HEK293 (cell line): Measurements from ENCODE around the gene TRNT1.

Experiments used
- GLIS1 ChIP-seq: fragments of 450-650 bp; formaldehyde crosslinking; IDR thresholded peaks from 2 replicates; pipeline ENCODE4 v1.5.1; 2016; ENCODE audit warnings: missing biosample characterization, missing genetic modification characterization
- KLF17 ChIP-seq: fragments of 450-650 bp; formaldehyde crosslinking; IDR thresholded peaks from 2 replicates; pipeline ENCODE4 v1.5.1; 2016; ENCODE audit warnings: missing biosample characterization, missing genetic modification characterization
- KLF7 ChIP-seq: fragments of 450-650 bp; formaldehyde crosslinking; IDR thresholded peaks from 2 replicates; pipeline ENCODE4 v1.5.1; 2016; ENCODE audit warnings: missing biosample characterization, missing genetic modification characterization, borderline replicate concordance
- KLF8 ChIP-seq: fragments of 450-650 bp; formaldehyde crosslinking; IDR thresholded peaks from 2 replicates; pipeline ENCODE4 v1.5.1; 2016; ENCODE audit warnings: missing biosample characterization, missing genetic modification characterization
- KLF9 ChIP-seq: fragments of 450-650 bp; formaldehyde crosslinking; IDR thresholded peaks from 2 replicates; pipeline ENCODE4 v1.5.1; 2016; ENCODE audit warnings: missing biosample characterization, missing genetic modification characterization, low read depth
- PRDM10 ChIP-seq: fragments of 450-650 bp; formaldehyde crosslinking; IDR thresholded peaks from 2 replicates; pipeline ENCODE4 v1.5.1; 2016; ENCODE audit warnings: missing biosample characterization, missing genetic modification characterization
- PRDM6 ChIP-seq: fragments of 450-650 bp; formaldehyde crosslinking; IDR thresholded peaks from 2 replicates; pipeline ENCODE4 v1.5.1; 2017; ENCODE audit warnings: missing biosample characterization, missing genetic modification characterization
- RBAK ChIP-seq: fragments of 450-650 bp; formaldehyde crosslinking; IDR thresholded peaks from 2 replicates; pipeline ENCODE4 v1.5.1; 2016; ENCODE audit warnings: missing biosample characterization, missing genetic modification characterization
- ZBTB44 ChIP-seq: fragments of 450-650 bp; IDR thresholded peaks from 2 replicates; pipeline ENCODE4 v1.5.1; 2018; ENCODE audit warnings: missing biosample characterization, mild to moderate bottlenecking, missing genetic modification characterization
- ZBTB49 ChIP-seq: fragments of 450-650 bp; formaldehyde crosslinking; IDR thresholded peaks from 2 replicates; pipeline ENCODE4 v1.5.1; 2016; ENCODE audit warnings: missing biosample characterization, missing genetic modification characterization, low read depth
- ZNF132 ChIP-seq: fragments of 450-650 bp; formaldehyde crosslinking; IDR thresholded peaks from 2 replicates; pipeline ENCODE4 v1.5.1; 2017; ENCODE audit warnings: missing biosample characterization, missing genetic modification characterization, borderline replicate concordance
- ZNF133 ChIP-seq: fragments of 450-650 bp; formaldehyde crosslinking; IDR thresholded peaks from 2 replicates; pipeline ENCODE4 v1.5.1; 2016; ENCODE audit warnings: missing biosample characterization, missing genetic modification characterization
- ZNF148 ChIP-seq: fragments of 450-650 bp; formaldehyde crosslinking; IDR thresholded peaks from 2 replicates; pipeline ENCODE4 v1.5.0; 2017; ENCODE audit warnings: missing biosample characterization, missing genetic modification characterization, borderline replicate concordance
- ZNF280C ChIP-seq: fragments of 450-650 bp; formaldehyde crosslinking; IDR thresholded peaks from 2 replicates; pipeline ENCODE4 v1.5.1; 2016; ENCODE audit warnings: missing biosample characterization, missing genetic modification characterization
- ZNF335 ChIP-seq: fragments of 450-650 bp; formaldehyde crosslinking; conservative IDR thresholded peaks from 2 replicates; pipeline ENCODE4 v1.5.1; 2016; ENCODE audit warnings: missing biosample characterization, missing genetic modification characterization
- ZNF37A ChIP-seq: fragments of 450-650 bp; IDR thresholded peaks from 2 replicates; pipeline ENCODE4 v1.5.1; 2018; ENCODE audit warnings: missing biosample characterization, missing genetic modification characterization
- ZNF488 ChIP-seq: fragments of 450-650 bp; formaldehyde crosslinking; IDR thresholded peaks from 2 replicates; pipeline ENCODE4 v1.5.1; 2016; ENCODE audit warnings: missing biosample characterization, missing genetic modification characterization
- ZNF529 ChIP-seq: fragments of 450-650 bp; formaldehyde crosslinking; IDR thresholded peaks from 2 replicates; pipeline ENCODE4 v1.5.1; 2017; ENCODE audit warnings: missing genetic modification characterization, missing biosample characterization; ENCODE audit not compliant: insufficient replicate concordance
- ZNF654 ChIP-seq: fragments of 450-650 bp; formaldehyde crosslinking; IDR thresholded peaks from 2 replicates; pipeline ENCODE4 v1.5.1; 2016; ENCODE audit warnings: low read depth, missing biosample characterization, missing genetic modification characterization
- ZNF660 ChIP-seq: fragments of 450-650 bp; IDR thresholded peaks from 2 replicates; pipeline ENCODE4 v1.5.1; 2018; ENCODE audit warnings: missing biosample characterization, mild to moderate bottlenecking, missing genetic modification characterization
- ZNF768 ChIP-seq: fragments of 450-650 bp; formaldehyde crosslinking; IDR thresholded peaks from 2 replicates; pipeline ENCODE4 v1.5.1; 2018; ENCODE audit warnings: missing biosample characterization, mild to moderate bottlenecking, missing genetic modification characterization
- ZSCAN16 ChIP-seq: fragments of 450-650 bp; formaldehyde crosslinking; IDR thresholded peaks from 2 replicates; pipeline ENCODE4 v1.5.1; 2016; ENCODE audit warnings: missing biosample characterization, missing genetic modification characterization

Gene TRNT1

GRCh38 chr3:3179407-3180094 is 52.8 kb downstream of the TRNT1 start, which contains the start of gene CRBN (continued):
- TF ChIP-seq PRDM10 (peak; percentile 56; the same call in 1 of the 2 replicates), ZNF335 (tag by site-specific recombination) (peak; percentile 62), ZNF660 (tag by site-specific recombination) (peak; percentile 98), ZNF148 (tag by site-specific recombination) (no peak), KLF8 (peak; percentile 97), PRDM6 (tag by site-specific recombination) (no peak), ZNF37A (tag by site-specific recombination) (no peak), GLIS1 (tag by site-specific recombination) (peak; percentile 65), ZNF488 (tag by site-specific recombination) (no peak), ZNF280C (tag by site-specific recombination) (no peak), KLF9 (peak; percentile 62), ZBTB49 (tag by site-specific recombination) (no peak), ZNF654 (tag by site-specific recombination) (peak; percentile 30; the same call in 1 of the 2 replicates), ZNF529 (tag by site-specific recombination) (no peak), ZSCAN16 (no peak), ZNF132 (tag by site-specific recombination) (no peak), RBAK (tag by site-specific recombination) (no peak), KLF7 (tag by site-specific recombination) (peak; percentile 99), KLF17 (tag by site-specific recombination) (peak; percentile 46; the same call in 1 of the 2 replicates), ZNF133 (tag by site-specific recombination) (no peak), ZBTB44 (tag by site-specific recombination) (no peak), ZNF768 (tag by site-specific recombination) (no peak; the same call in 1 of the 2 replicates)
